Activated CD8-positive, alpha-beta memory T cell treated with anti-CD3 and anti-CD28 coated beads, Interleukin-2, amount 50 U/mL, for 48 hours (primary cell): ENCODE results near the gene GLTPD2.

ENCODE experiments used
- DNase-seq: peaks from one replicate; pipeline ENCODE4 v3.0.0-alpha.2; 2020

Gene GLTPD2

GRCh38 chr17:4772235-4772613, 16.5 kb upstream of the GLTPD2 start:
- DNase-seq = no peak

- DNase-seq = no peak
Observed at GRCh38 chr17:4777969-4778760, 10.6 kb upstream of the GLTPD2 start.

GRCh38 chr17:4780325-4780955, 8.3 kb upstream of the GLTPD2 start:
- no peak for DNase-seq

- DNase-seq = no peak
Observed at GRCh38 chr17:4782652-4783051, 6.1 kb upstream of the GLTPD2 start.

- no peak for DNase-seq
Observed at GRCh38 chr17:4785311-4786105, 3.3 kb upstream of the GLTPD2 start.

GRCh38 chr17:4786106-4786511, 2.7 kb upstream of the GLTPD2 start, which contains the start of gene VMO1:
Gene VMO1, minus strand, starts transcription at chr17:4786364. Its CDS starts 12 bp downstream, at chr17:4786352.
- no peak for DNase-seq

GRCh38 chr17:4786516-4786915, 2.2 kb upstream of the GLTPD2 start:
- DNase-seq = no peak

- no peak for DNase-seq
Observed at GRCh38 chr17:4788159-4788806, 481 bp upstream of the GLTPD2 start.

GRCh38 chr17:4789701-4789950, 862 bp downstream of the GLTPD2 start:
- DNase-seq = no peak

GRCh38 chr17:4789951-4790704, 1.4 kb downstream of the GLTPD2 start:
- DNase-seq = peak; percentile 88

GRCh38 chr17:4790705-4791088, 1.9 kb downstream of the GLTPD2 start:
- DNase-seq = no peak

- DNase-seq = no peak
Observed at GRCh38 chr17:4795168-4795567, 6.4 kb downstream of the GLTPD2 start.

GRCh38 chr17:4796552-4796920, 7.8 kb downstream of the GLTPD2 start:
- DNase-seq = peak; percentile 63

- no peak for DNase-seq
Observed at GRCh38 chr17:4800462-4801196, 11.9 kb downstream of the GLTPD2 start.

GRCh38 chr17:4802228-4802627, 13.5 kb downstream of the GLTPD2 start, which contains the start of gene C17orf114:
Gene C17orf114, minus strand, starts transcription at chr17:4802328.
- DNase-seq = no peak

- no peak for DNase-seq
Observed at GRCh38 chr17:4806456-4806776, 17.7 kb downstream of the GLTPD2 start.

- peak; percentile 92 for DNase-seq
Observed at GRCh38 chr17:4806777-4807604, 18.2 kb downstream of the GLTPD2 start, which contains the start of gene PLD2. Gene PLD2, plus strand, starts transcription at chr17:4807152. Its CDS starts 621 bp downstream, at chr17:4807773.

GRCh38 chr17:4807605-4808377, 19.0 kb downstream of the GLTPD2 start:
- no peak for DNase-seq

GRCh38 chr17:4808378-4808767, 19.6 kb downstream of the GLTPD2 start:
- DNase-seq = no peak

GRCh38 chr17:4810696-4811290, 22.0 kb downstream of the GLTPD2 start:
- DNase-seq = no peak
